Right kidney (tissue), 1 donor: Measurements from ENCODE around the gene MEPE.
"Not testable (repeated sequence)": the region's sequence is repeated elsewhere in the genome, so short reads cannot be mapped to it uniquely, and the experiment has no call there.

Experiments used
- DNase-seq: peaks from one replicate; pipeline ENCODE4 v3.0.0-alpha.2; 2016

The MEPE gene

GRCh38 chr4:87884976-87885549, 52.3 kb downstream of the MEPE start:
- DNase-seq: no peak

GRCh38 chr4:87886083-87886482, 53.3 kb downstream of the MEPE start:
- no peak for DNase-seq

GRCh38 chr4:87890753-87891152, 58.0 kb downstream of the MEPE start:
- not testable (repeated sequence) for DNase-seq

GRCh38 chr4:87895964-87896621, 63.3 kb downstream of the MEPE start:
- DNase-seq: no peak
